M059J (cell line): ENCODE measurements around the gene TP53I11. TPM values are rescaled to one million over a fixed set of nuclear protein-coding genes. Genes with fewer than 3 reads are reported as not detected.

Experiments
- DNase-seq: peaks from one replicate; pipeline ENCODE4 v3.0.0-alpha.2; 2012; ENCODE audit warnings: low read depth
- total RNA-seq: library from RNA; depleted of rRNA; stranded (reverse); fragments of >200 nt; shearing (Covaris generic); gene quantifications from 2 replicates; pipeline ENCODE4 v1.2.3, GENCODE V29; 2014

The TP53I11 gene
- total RNA-seq, 1 experiment from 2014 or later = 64.2 TPM

DNA sequence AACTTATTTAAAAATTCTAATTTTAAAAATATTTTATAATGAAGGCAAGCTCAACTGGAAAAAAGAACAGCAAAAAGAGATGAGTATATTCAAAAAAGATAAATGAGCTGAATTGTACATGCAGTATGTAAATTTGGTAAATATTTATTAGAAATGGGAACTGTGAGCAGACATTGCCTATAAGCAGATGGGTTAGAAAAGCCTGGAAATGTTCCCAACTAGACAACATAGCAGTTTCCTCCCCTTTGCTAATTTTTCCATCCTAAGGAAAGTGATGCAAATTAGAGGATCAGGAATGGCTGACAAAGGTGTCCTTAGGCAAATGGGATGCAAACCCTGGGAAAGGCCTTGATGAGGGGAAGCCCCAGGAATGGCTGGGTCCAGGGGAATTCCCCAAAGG lies 37.2 kb downstream of the TP53I11 start:
- no peak for DNase-seq

DNA sequence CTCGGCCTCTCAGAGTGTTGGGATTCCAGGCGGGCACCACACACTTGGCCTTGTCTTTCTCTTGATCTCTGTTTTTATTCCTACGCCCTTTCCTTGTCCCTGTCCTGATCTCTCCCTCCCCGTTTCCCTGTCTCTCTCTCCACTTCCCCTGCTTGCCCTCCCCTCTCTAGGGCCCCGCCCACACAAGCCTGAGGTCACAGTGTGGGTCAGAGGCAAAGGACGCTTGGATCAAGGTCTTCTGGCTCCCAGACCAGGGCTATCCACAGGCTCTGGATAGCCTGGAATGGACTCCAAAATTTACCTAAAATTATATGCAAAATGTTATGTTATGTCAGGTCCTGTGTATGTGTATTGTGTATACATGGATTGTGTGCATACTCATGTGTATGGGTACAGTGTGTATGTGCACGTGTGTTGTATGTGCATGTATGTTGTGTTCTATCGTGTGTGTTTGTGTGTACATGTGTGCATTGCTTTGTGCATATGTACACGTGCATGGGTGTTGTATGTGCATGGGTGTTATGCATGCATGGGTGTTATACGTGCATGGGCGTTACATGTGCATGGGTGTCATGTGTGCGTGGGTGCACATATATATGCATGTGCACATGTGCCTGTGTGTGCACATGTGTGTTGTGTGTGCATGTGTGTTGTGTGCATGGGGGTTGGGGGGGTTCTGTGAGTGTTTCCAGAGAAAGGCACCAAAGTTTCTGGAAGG lies 38.3 kb downstream of the TP53I11 start:
- DNase-seq = no peak

DNA sequence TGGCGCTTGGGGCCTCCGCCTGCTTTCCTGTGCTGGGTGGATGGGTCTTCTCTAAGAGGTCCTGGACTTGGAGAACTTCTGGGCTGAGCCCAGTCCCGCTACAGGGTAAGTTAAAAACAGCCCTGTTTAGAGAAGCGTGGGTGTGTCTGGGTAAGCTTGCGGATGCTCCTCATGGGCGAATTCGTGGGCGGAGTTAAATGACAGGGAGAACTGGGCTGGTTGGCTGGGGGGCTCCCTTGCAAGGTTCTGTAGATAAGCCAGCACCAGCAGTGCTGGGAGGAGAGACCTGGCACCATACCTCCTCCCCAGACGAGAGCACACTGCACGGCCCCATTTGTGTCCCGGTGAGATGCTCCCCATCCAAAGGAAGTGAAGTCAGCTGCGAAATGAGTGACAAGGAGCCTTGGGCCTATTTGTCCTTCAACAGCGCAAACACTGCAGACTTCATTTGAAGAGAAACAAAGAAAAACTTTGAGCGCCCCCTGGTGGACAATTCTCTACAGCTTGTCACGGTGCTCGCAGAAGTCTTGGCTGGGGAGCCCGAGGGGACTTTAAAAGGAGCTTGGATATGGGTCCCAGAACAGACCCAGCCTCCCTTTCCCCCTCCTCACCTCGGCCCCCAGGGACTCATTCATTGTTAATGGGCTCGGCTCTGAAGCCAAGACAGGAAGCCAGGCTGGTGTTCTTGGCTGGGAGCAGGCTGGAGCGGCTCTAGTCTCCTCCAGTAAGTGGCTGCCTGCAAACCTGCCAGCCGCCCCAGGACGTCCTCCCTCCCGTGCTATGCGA lies 39.5 kb downstream of the TP53I11 start:
- DNase-seq = peak; percentile 79

DNA sequence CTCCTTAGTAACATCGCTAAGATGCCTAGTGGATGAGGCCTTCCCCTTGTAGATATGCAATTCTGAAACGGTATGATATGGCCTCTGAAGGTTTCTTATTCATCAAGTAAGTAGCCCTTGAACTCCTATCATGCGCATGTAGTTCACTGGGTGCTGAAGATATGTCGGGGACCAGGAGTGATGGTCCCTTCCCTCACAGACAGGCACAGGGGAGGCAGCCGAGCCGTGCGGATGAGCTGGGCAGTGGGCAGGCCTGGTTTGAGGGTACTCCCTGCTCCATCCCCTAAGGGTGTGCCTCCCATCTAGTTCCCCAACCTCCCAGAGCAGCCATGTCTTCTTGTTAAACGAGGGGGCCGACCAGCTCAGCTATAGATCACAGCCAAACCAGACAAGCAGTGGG lies 40.1 kb downstream of the TP53I11 start:
- DNase-seq = no peak

DNA sequence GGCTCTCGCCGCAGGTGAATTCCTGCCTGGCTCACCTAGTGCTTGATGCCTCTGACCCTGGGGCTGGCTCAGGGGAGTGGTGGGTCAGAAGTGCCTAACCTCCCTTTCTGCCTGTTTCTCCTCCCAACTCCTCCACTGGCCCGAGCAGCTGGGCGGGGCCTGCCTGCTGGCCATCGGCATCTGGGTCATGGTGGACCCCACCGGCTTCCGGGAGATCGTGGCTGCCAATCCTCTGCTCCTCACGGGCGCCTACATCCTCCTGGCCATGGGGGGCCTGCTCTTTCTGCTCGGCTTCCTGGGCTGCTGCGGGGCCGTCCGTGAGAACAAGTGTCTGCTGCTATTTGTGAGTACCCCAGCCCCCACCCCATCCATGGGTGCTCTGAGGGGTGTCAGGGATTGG lies 41.1 kb downstream of the TP53I11 start:
- DNase-seq = no peak

DNA sequence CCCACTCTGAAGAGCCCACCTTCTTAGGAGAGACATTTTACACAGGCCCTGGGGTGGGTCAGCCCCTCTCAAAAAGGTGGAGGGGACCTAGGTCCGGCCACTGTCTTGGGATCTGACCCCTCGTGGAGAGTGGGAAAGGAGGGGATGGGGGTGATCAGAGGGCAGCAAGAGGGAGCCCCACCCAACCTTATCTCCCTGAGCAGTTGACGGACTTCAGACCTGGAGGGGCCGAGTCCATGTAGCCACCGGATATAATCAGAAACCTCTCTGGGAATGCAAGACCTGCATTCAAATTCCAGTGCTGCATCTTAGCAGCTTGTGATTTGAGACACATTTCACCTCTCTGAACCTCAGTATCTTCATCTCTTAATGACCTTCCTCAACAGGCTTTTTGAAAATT lies 44.0 kb downstream of the TP53I11 start:
- DNase-seq = no peak

DNA sequence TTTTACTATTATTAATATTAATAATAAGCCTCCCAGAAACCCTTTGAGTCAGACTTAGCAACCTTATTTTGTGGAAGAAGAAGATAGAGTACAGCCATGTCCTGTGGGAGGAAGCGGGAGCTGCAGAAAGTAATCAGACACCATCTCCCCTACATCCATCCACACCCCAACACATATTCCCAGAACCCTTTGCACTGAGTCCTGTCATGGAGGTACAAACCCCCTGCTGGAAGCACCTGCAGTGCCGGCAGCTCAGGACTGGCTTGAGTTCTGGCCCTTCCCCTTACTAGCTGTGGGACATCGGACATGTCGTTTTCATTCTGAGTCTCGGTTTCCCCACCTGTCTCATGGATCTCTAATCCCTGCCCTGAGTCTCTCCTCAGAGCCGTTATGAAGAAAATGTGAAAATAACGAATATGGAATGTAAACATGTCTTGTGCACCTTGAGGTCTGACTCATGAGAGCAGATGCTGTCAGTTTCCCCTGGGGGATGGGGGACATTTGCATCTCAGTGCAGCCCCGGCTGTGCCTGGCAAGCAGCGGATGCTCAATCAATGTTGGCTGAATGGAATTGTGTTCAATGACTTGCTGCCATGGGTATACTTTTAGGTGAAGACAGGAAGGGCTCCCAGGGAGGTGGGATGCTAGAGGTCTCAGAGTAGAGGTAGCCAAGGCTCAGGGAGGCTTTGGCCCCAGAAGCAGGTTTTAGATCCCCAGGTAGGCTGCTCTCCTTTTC lies 45.4 kb downstream of the TP53I11 start:
- DNase-seq = no peak

DNA sequence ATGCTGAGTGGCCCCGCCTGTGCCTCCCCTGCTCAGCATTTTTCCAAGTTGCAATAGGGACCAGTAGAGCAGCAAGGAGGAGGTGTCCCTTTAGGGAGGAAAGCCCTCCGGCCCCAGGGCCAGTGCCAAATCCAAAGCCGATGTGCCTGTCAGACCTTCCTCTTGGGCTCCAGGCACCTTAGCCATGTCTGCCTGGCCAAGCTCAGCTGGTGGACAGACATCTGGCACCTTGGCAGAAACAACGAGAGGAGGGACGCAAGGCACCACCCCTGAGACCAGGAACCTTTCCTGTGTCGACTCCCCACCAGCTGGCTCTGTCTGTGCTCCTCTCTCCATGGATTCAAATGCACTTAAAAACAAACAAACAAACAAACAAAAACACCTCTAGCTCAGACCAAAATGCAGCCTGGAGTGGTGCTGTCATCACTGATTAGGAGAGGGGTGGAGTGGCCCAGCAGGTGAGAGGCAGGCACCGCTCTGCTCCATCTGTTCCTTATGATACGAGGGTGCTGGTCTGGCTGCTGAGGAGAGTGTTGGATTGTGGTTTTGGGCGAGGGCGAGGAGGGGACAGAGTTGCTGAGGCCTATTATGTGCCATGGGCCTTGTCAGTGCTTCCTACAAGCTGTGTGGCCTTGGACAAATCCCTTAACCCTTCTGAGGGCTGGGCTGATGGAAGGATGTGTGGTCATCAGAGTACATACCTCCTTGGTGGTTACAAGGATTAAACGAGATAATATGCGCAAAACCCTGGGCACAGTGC lies 46.2 kb downstream of the TP53I11 start:
- no peak for DNase-seq

DNA sequence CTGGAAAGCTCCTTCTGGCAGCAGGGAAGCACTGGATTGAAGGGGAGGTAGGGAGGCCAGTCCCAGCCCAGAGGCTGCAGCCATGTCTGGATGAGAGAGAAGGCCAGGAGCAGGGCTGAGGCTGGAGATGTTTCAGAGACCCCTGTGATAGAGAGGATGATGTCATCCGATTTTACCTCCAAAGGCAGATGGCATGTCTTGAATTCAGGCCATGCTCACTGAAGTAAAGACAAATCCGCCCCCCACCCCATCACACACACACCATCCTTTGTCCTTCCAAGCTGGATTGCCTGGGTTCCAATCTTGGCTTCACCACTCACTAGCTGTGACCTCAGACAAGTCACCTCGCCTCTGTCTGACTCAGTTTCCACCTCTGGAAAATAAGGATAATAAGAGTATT lies 47.2 kb downstream of the TP53I11 start:
- no peak for DNase-seq

DNA sequence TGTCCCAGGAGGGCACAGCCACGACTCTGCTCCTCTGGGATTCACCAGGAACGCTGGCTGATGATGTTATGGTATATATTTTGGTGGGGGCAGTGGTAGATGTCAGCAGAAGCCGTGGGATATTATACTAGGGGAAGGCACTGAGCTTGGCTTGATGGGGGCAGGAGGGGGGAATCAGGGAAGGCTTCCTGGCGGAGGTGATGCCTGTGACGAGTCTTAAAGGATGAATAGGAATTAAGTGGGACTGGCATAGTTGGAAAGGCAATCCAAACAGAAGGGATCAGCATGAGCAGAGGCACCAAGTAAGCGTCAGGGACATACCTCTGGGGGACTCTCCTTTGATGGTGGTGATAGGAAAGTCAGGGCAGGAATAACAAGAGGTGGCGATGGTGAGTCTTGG lies 47.6 kb downstream of the TP53I11 start:
- no peak for DNase-seq

DNA sequence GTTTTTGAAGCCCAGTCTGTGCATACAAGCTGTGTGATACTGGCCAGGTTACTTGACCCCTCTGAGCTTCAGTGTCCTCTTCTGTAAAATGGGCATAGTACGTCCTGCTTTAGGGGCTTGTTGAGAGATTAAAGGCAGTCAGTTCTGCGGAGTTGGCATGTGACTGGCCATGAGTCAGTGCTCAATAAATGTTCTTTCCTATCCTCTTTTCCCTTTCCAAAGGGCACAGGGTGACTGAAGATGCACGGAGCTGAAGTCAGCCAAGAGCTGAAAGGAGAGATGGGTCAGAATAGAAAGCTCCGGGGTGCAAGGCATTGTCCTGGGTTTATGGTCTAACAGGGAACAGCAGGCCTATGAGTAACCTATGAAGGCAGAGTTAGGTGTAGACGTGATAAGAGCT lies 48.9 kb downstream of the TP53I11 start:
- no peak for DNase-seq

DNA sequence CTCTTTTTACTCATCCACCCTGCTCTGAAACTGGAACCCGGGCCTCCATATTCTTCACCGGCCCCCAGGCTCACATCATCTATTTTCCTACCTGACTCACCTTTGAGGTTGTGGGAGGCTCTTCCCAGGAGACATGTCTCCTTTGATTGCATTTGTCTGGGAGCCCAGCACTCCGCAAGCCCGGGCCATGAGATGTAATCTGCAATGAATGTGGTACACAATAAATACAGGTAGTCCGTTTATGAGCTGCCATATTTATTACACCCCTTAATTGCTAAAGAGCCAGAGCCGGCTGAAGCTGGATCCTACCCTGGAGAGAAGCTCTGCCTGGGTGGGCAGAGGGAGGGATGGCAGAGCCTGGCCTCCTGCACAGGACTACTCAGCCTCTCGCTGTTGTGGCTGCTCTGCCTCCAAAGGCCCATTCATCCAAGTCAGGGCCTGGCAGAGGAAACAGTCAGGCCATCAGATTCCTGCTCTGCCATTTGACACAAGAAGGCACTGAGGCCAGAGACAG lies 49.5 kb downstream of the TP53I11 start:
- DNase-seq = no peak

DNA sequence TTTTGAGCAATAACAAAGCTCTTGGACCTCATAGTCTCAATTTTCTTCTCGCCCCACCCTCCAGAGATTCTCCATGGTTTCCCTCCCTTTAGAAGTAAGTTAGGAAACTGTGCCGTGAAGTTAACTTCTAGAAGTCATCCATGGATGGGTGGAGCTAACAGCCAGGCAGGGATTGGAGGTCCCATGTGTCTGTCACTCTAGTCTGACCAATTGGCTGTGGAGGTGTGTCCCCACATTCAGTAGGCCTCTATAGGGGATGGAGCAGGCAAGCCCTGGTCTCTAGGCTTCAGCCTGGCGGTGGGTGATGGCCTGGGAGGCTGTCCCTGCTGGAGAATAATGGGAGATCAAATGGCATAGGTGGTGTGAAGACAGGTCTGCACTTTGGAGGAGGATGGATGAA lies 50.7 kb downstream of the TP53I11 start:
- peak; percentile 53 for DNase-seq

DNA sequence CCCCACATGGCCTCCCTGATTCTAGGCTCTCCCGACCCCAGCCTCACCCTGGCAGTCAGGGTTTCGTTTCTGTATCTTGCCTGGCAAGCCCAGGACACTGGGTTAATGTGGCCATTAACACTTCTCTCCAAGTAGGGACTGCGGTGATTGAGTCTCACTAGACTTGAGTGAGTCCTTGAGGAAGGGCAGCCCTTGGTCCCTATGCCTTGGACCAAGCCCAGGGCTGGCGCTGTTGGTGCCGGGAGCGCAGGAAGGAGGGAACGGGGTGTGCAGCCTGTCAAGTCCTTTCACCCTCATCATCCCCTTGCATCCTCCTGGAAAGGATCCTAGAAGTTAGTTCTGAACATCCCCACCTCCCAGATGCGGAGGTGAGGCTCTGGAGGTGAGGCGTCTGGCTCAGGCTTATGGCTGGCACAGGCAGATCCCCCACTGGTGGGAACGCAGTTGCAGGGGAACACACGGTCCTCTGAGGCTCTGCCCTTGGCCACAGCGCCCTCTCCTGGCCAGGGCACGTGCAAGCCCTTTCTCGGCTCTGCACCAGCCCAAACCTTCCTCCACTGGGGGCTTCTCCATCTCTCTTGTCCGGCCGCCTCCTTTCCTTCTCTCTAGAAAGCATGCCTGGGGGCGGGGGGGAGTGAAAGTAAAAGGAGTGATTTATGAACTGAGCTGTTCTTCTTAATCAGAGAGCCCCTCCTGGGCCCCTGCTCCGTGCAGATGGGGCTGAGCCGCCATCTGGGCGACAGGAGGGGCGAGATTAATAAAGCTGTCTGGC lies 56.7 kb downstream of the TP53I11 start:
- peak; percentile 44 for DNase-seq

DNA sequence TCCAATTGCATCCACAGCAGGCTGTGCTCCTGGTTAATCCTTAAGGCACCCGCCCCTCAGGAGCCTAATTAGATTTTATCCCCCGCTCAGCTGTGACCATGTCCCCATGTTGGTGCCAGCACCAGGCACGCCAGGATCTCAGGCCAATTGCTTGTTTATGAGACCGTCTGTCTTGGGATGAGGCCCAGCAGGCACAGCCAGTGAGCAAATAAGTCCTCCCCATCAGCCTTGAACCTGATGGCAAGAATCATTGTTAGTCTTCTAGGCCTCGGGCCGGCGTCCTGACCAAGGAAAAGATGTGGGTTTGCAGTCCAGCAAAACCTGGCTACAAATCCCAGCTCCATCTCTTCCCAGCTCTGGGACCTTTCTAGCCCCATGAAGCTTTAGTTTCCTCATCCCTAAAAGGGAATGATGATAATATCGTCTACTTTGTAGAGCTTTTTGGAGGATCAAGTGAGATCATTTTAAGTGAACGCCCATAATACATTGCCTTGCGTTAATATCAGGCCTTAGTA lies 57.3 kb downstream of the TP53I11 start:
- DNase-seq = no peak

DNA sequence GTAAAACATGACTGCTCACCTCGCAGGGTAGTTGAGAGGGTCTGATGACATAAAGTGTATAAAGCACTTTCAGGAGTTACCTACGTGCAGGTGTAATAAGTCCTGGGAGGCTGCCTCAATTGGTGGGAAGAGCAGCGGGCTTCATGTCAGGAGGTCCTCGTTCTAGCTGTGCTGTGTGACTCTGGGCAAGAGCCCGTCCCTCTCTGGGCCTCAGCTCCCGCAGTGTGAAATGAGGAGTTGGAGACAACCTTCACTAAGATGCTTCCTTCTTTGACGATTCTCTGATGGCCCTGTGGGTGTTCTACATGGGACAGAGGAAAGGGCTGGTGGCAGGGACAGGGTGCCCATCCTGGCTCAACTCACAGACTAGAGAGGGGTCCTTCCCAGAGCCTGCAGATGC lies 57.8 kb downstream of the TP53I11 start:
- DNase-seq = no peak

DNA sequence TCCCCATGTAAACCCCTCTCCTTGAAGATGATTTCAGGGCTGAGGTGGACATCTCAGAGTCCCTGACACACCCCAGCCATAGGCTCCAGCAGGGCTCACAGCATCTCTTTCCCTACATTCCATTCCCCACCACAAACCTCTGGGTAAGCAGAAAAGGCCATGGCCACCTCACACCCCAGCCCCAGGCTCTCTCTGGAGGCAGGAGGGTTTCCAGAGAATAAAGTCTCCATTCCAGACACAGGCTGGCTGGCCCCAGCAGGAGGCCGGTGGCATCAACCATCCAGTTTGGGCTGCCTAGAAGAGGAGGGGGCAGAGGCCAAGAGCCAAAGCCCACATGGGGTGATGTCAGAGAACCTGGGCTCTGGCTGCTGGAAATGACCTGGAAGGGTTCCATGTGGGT lies 61.4 kb downstream of the TP53I11 start:
- DNase-seq = peak; percentile 86

DNA sequence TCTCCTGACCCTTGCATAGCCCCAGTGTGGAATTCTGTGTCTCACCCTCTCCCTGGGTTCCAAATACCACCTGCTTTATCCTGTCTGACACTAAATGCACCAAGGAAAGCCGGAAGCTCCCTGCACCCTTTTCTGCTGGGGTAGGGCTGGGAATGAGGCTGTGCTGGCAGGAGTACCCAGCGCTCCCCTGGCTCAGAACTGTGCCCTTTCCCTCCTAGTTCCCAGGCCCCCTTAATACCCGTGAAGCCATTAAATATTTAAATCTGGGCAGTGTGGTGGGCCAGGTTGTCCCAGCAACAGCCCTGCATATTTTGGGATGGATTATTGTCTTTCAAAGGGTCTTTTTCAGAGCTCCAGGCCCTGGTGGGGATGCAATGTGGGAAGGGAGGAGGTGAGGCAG lies 63.0 kb downstream of the TP53I11 start:
- DNase-seq = no peak

DNA sequence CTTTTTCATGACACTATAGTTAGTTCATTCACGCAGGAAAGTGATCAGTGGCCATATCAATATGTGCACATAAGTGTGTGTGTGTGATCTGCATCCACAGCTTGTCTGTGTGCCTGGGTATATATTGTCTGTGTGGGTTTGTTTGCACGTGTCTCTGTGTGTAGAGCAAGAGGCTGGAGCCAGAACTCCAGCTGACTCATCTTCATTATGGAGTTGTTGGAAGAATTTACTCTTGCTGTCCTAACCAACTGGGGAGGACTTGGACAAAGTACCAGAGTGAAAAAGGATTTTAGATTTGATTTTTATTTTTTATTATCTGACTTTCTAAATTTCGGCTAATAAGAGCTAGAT lies 63.9 kb downstream of the TP53I11 start:
- DNase-seq = peak; percentile 72

DNA sequence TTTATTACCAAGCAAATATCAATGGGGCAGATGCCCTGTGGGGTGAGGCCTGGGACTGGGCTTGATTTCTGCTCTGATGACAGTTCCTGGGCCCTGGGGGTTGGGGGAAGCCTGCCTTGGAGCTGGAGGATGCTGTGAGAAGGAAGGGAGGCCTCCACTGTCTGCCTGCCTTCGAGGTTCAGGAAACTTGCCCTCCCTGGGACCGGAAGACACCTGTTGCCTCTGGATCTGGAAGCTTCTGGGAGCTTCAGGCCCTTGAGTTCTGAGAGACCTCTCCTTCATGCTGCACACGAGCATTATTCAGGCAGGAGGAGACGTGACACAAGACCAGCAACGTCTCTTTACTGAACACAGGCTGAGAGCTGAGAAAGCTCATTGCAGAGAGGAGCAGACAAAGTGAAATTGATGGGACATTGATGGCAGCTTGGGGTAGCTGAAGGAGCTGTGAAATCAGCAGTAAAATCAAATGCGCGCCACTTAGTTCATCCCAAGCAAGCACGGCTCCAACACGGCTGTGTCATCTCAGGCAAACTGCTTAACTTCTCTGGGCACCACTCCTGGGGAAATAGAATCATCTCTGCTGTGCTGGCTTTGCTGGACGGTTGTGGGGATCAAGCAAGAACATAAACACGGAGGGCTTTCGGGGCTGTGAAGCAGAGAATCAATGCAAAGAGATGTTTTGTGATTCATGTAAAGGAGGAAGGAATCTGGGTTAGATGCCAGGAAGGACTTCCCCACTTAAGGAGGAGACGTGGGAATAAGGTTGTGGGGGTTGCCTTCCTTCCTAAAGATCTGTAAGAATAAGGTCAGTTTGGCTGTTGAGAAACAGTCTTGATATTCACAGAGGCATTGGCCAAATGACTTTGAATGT lies 64.5 kb downstream of the TP53I11 start:
- no peak for DNase-seq
